Body of pancreas (tissue), 4 donors: ENCODE data around the gene GRIK2. TPM values are rescaled to one million over a fixed set of nuclear protein-coding genes. Genes with fewer than 3 reads are reported as not detected.
"Not testable (repeated sequence)": the region's sequence is repeated elsewhere in the genome, so short reads cannot be mapped to it uniquely, and the experiment has no call there.

Experiments used
- ATAC-seq: fragments of 150-250 bp; one replicate; pipeline ENCODE4 v1.9.1; 2016
- DNase-seq, 4 donors: peaks; one replicate each; pipeline ENCODE4 v3.0.0-alpha.2; 2019
- H3K27ac ChIP-seq, 4 donors: fragments of 200-600 bp; sonication (generic); 1 replicate in 3 of 4; 2 replicates in 1 of 4; pipeline versions ENCODE4 v1.5.1 to v1.6.1; 2016 to 2019; ENCODE audit warnings: mild to moderate bottlenecking in 1 of 4, mixed read lengths in 1 of 4, moderate library complexity in 1 of 4
- H3K27me3 ChIP-seq, 2 donors: fragments of 200-600 bp; sonication (generic); one replicate each; pipeline ENCODE4 v1.6.0; 2016; ENCODE audit warnings: mild to moderate bottlenecking in 1 of 2
- H3K36me3 ChIP-seq, 2 donors: fragments of 200-600 bp; sonication (generic); replicated peaks in 1 of 2; 2 replicates each; pipeline ENCODE4 v1.5.1; 2016; ENCODE audit warnings: low read depth in 2 of 2; ENCODE audit not compliant: insufficient read depth in 1 of 2
- H3K4me1 ChIP-seq: fragments of 200-600 bp; sonication (generic); one replicate; pipeline ENCODE4 v1.6.0; 2016
- H3K4me3 ChIP-seq, 2 donors: fragments of 200-600 bp; sonication (generic); 1 replicate in 1 of 2; 2 replicates in 1 of 2; pipeline ENCODE4 v1.5.1; 2016 to 2019
- H3K9me3 ChIP-seq, 3 donors: fragments of 200-600 bp; sonication (generic); 1 replicate in 2 of 3; 2 replicates in 1 of 3; pipeline ENCODE4 v1.5.1; 2016
- POLR2A ChIP-seq, 3 donors: fragments of 450-650 bp; IDR thresholded peaks; one replicate each; pipeline ENCODE4 v1.6.1; 2016; ENCODE audit warnings: antibody characterized with exemption in 3 of 3, mild to moderate bottlenecking in 2 of 3
- WGBS, 2 donors: methylation state at CpG; one replicate each; pipeline ENCODE4 v1.1.5; 2017; 5-methylcytosine and 5-hydroxymethylcytosine counted together
- intact Hi-C: fragments of 100-400 bp; cut with DNase I; formaldehyde crosslinking; loops from one replicate; pipeline ENCODE4 v1.15.1; 2023
- total RNA-seq, 2 donors: library from RNA; depleted of rRNA; stranded (reverse); fragments of >200 nt; gene quantifications; one replicate each; pipeline ENCODE4 v1.1.0, GENCODE V29; 2016
- TF ChIP-seq, protein P1 (sequence below), 7 experiments: fragments of 450-650 bp in 4 of 7; fragments of 200-600 bp in 3 of 7; sonication (generic) in 3 of 7; IDR thresholded peaks; one replicate each; pipeline ENCODE4 v1.5.1; 2016 to 2019; ENCODE audit warnings: antibody characterized with exemption in 7 of 7

Gene GRIK2
- total RNA-seq, 2 donors from 2014 or later: 0.52 to 7.9 TPM

DNA sequence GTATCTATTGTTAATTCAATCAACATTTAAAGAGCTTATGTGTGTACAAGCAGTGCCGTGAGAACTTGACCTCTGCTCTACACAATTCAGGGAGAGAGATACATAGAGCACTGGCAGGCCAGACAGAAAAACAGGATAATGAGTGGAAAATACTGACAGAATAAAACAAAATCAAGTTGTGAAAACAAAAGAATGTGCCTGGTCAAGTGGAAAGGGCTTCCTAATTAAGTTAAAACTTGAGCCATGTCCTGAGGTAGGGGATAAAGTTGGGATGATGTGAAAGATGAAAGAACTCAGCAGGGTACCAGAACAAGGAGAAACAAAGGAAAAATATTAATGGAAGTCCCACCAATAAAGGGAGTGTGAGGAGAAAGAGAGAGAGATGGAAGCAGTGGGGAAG lies 672.8 kb downstream of the GRIK2 start:
- H3K4me3 ChIP-seq: no peak overlapping the region
- ATAC-seq: no peak
- intact Hi-C loops: no loop called here

DNA sequence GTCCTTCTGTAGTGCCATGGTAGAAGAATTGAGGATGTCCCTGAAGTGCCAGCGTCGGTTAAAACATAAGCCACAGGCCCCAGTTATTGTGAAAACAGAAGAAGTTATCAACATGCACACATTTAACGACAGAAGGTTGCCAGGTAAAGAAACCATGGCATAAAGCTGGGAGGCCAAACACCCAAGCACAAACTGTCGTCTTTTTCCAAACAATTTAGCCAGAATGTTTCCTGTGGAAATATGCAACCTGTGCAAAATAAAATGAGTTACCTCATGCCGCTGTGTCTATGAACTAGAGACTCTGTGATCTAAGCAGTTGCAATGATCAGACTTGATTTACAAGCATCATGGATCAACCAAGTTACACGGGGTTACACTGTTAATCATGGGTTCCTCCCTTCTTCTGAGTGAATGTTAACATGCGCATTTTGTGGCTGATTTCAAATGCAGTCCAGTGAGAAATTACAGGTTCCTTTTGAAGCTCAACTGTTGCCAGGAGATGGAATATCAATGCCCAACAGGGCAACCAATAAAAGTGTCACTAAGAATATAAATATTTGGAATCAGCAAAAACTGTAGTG lies 674.9 kb downstream of the GRIK2 start:
- intact Hi-C loops: no loop called here
- no peak overlapping the region for H3K4me3 ChIP-seq
- H3K4me1 ChIP-seq: no peaks in the 10 kb centered on the region
- WGBS, 2 donors: 64 to 68% methylated on average over 7 of the region's 7 CpGs
- no peak for ATAC-seq
- no peaks in the 10 kb centered on the region for H3K9me3 ChIP-seq
- no peak for DNase-seq
- H3K27ac ChIP-seq: no peak overlapping the region
- H3K27me3 ChIP-seq: no peaks in the 10 kb centered on the region
- no peaks in the 10 kb centered on the region for H3K36me3 ChIP-seq
- no peak for TF ChIP-seq POLR2A (IDR thresholded peaks at IDR 0.05)
- TF ChIP-seq, protein P1, sequence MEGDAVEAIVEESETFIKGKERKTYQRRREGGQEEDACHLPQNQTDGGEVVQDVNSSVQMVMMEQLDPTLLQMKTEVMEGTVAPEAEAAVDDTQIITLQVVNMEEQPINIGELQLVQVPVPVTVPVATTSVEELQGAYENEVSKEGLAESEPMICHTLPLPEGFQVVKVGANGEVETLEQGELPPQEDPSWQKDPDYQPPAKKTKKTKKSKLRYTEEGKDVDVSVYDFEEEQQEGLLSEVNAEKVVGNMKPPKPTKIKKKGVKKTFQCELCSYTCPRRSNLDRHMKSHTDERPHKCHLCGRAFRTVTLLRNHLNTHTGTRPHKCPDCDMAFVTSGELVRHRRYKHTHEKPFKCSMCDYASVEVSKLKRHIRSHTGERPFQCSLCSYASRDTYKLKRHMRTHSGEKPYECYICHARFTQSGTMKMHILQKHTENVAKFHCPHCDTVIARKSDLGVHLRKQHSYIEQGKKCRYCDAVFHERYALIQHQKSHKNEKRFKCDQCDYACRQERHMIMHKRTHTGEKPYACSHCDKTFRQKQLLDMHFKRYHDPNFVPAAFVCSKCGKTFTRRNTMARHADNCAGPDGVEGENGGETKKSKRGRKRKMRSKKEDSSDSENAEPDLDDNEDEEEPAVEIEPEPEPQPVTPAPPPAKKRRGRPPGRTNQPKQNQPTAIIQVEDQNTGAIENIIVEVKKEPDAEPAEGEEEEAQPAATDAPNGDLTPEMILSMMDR (IDR thresholded peaks at IDR 0.05): no peak

More for the DNA sequence above, 672.8 kb downstream of the GRIK2 start:
- Histone ChIP-seq H3K4me1 (no peaks in the 10 kb centered on the region), H3K27me3 (no peaks in the 10 kb centered on the region), H3K9me3 (no peaks in the 10 kb centered on the region), H3K27ac (no peak overlapping the region), H3K36me3 (no peaks in the 10 kb centered on the region)
- WGBS, 2 donors: 41 to 50% methylated on average over 1 of the region's 1 CpG
- no peak for TF ChIP-seq POLR2A (IDR thresholded peaks at IDR 0.05)
- TF ChIP-seq, protein P1 (IDR thresholded peaks at IDR 0.05): no peak
- DNase-seq: no peak

DNA sequence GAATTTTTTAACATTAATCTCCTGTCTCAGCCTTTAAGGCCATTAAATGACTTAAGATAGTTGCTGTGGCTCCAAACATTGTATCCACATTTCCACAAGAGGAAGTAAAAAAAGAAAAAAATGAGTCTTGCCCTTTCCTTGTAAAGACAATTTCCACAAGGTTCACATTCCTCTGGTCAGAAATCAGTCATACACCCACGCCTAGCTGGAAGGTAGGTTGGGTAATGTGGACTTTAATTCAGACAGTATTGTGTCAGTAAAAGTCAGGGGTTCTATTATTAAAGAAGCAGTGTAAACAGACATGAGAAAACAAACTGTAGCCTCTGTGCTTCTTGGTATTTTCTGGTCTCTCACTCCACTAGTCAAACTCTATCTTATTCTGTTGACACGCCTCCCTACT lies 682.0 kb downstream of the GRIK2 start:
- intact Hi-C loops: no loop called here
- 22 to 34% methylated on average over 2 of the region's 2 CpGs for WGBS, 2 donors
- no peak for TF ChIP-seq POLR2A (IDR thresholded peaks at IDR 0.05)
- TF ChIP-seq, protein P1 (IDR thresholded peaks at IDR 0.05): no peak
- Histone ChIP-seq H3K27ac (no peak overlapping the region), H3K36me3 (no peaks in the 10 kb centered on the region), H3K9me3 (no peaks in the 10 kb centered on the region), H3K4me3 (no peak overlapping the region), H3K27me3 (no peaks in the 10 kb centered on the region), H3K4me1 (no peaks in the 10 kb centered on the region)
- DNase-seq (no peak), ATAC-seq (no peak)

DNA sequence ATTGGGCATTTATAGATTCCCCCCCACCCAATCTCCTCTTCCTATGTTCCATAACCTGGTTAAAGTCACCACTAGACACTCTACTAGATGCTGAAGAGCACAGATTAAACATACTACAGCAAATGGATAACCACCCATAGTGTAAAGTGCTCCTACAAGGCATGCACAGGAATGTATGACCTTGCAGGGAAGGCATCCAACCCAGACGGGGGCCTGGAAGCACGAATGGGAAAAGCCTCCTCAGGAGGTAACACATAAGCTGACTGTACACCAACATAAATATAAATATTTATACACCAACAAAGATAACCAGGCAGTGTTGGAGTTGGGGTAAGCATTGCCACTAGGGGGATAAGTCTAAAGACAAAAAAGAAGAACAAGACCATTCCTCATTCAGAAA lies 691.7 kb downstream of the GRIK2 start:
- WGBS, 2 donors: 23 to 30% methylated on average over 2 of the region's 2 CpGs
- DNase-seq: no peak
- no peak for ATAC-seq
- no peaks in the 10 kb centered on the region for H3K27me3 ChIP-seq
- no peak overlapping the region for H3K27ac ChIP-seq
- no peak for TF ChIP-seq POLR2A (IDR thresholded peaks at IDR 0.05)
- TF ChIP-seq, protein P1 (IDR thresholded peaks at IDR 0.05): no peak
- intact Hi-C loops: no loop called here
- no peak overlapping the region for H3K4me3 ChIP-seq
- no peaks in the 10 kb centered on the region for H3K4me1 ChIP-seq
- no peaks in the 10 kb centered on the region for H3K36me3 ChIP-seq
- no peaks in the 10 kb centered on the region for H3K9me3 ChIP-seq

DNA sequence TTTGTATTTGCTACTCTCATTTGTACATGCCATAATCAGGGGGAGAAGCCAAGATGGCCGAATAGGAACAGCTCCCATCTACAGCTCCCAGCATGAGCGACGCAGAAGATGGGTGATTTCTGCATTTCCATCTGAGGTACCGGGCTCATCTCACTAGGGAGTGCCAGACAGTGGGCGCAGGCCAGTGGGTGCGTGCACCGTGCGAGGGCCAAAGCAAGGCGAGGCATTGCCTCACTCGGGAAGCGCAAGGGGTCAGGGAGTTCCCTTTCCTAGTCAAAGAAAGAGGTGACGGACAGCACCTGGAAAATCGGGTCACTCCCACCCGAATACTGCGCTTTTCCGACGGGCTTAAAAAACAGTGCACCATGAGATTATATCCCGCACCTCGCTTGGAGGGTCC lies 694.7 kb downstream of the GRIK2 start:
- ATAC-seq, H3K4me1 ChIP-seq, H3K27ac ChIP-seq, H3K27me3 ChIP-seq, intact Hi-C loops, DNase-seq, H3K36me3 ChIP-seq, H3K4me3 ChIP-seq, H3K9me3 ChIP-seq: not testable (repeated sequence)
- WGBS, 2 donors: 83 to 89% methylated on average over 18 to 19 of the region's 19 CpGs
